Measurements from ENCODE around the gene RDH13.

- TF ChIP-seq POLR2AphosphoS5 (IDR thresholded peaks at IDR 0.05; ENCODE audit: low read depth) (no peak), CTCF (IDR thresholded peaks at IDR 0.05; ENCODE audit: insufficient read depth, low read length) (peak; percentile 7), REST (IDR thresholded peaks at IDR 0.05; ENCODE audit: insufficient replicate concordance, low read depth) (no peak), SPI1 (IDR thresholded peaks at IDR 0.05; ENCODE audit: borderline replicate concordance, low read depth) (no peak), GABPA (IDR thresholded peaks at IDR 0.05; ENCODE audit: low read depth) (no peak)
These were observed 36.0 kb upstream of the RDH13 start for GRCh38 chr19:55098716-55099556.

Measured in HL-60 (cell line).